ENCODE results near the gene STXBP1.

The STXBP1 gene

DNA sequence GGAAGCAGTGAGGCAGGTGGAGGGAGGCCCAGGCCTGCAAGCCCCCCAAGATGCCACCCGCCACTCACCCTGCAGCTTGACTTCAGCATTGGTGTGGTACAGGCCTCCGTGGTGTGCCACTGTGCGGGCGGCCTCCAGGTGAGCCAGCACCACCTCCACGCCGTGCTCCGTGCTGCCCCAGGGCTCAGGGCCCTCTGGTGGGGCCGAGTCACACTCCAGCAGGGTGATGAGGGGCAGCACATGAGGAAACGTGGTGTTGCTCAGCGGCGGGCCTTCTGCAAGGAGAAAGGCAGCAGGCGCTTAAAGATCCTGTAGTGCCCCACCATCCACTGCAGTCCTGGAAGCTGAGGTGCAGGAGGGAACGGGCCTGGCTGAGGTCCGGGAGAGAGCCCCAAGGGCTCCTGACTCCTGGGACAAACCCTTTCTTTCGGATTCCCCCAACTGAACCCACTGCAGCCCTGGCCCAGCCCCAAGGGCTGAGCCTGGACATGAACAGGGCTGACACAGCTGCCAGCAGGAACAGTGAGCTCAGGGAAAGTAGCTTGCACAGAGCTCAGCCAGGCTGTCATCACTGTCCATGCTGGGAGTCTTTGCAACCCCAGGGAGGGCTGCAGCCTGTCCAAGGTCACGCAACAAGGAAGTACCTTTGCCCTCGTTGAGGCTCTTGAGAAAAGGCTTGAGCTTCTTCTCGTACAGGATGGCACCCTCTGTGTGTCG, 127.7 kb downstream of the STXBP1 start:
- DNase-seq = no peak

DNA sequence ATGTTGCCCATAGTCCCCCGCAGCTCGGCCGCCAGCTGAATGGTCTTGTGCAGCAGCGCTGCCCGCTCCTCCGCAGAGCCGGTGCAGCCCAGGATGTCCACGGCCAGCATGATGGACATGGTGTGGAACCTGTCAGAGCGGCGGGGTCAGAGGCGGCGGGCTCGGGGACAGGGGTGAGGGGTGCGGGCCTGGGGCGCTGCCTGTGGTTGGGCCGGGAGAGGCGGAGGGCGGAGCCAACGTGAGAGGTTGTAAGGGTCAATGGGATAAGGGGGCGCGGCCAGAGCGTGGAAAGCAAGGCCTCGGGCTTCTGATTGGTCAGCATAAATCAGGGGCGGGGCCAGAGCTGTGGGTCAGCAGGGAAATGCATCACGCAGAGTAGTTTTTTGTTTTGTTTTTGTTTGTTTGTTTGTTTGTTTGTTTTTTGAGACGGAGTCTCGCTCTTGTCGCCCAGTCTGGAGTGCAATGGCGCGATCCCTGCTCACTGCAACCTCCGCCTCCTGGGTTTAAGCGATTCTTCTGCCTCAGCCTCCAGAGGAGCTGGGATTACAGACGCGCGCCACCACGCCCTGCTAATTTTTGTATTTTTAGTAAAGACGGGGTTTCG, 129.9 kb downstream of the STXBP1 start:
- DNase-seq = no peak

Data from bone marrow (tissue), 2 donors.